Measurements from ENCODE around the gene BBOF1. TPM values are rescaled to one million over a fixed set of nuclear protein-coding genes. Genes with fewer than 3 reads are reported as not detected.
A peak's percentile ranks its signal among the peaks of the same experiment; 100 is the strongest.

Gene BBOF1
- total RNA-seq, 1 donor from 2014 or later = 4.5 TPM

- H3K36me3 Mint-ChIP-seq (ENCODE audit: insufficient read depth) = no peaks in the 10 kb centered on the region
- DNase-seq (ENCODE audit: low spot score, unreplicated experiment) = no peak
- no peak overlapping the region for H3K27ac Mint-ChIP-seq
- no peaks in the 10 kb centered on the region for H3K27me3 Mint-ChIP-seq
- no peak overlapping the region for H3K4me3 Mint-ChIP-seq (ENCODE audit: low read depth)
- H3K4me1 Mint-ChIP-seq (ENCODE audit: low read depth) = no peaks in the 10 kb centered on the region
- no peaks in the 10 kb centered on the region for H3K9me3 Mint-ChIP-seq (ENCODE audit: low read depth)
- no peak for TF ChIP-seq CTCF (IDR thresholded peaks at IDR 0.05; ENCODE audit: unreplicated experiment)
These were observed 16.4 kb downstream of the BBOF1 start for GRCh38 chr14:74035556-74035955.

DNA sequence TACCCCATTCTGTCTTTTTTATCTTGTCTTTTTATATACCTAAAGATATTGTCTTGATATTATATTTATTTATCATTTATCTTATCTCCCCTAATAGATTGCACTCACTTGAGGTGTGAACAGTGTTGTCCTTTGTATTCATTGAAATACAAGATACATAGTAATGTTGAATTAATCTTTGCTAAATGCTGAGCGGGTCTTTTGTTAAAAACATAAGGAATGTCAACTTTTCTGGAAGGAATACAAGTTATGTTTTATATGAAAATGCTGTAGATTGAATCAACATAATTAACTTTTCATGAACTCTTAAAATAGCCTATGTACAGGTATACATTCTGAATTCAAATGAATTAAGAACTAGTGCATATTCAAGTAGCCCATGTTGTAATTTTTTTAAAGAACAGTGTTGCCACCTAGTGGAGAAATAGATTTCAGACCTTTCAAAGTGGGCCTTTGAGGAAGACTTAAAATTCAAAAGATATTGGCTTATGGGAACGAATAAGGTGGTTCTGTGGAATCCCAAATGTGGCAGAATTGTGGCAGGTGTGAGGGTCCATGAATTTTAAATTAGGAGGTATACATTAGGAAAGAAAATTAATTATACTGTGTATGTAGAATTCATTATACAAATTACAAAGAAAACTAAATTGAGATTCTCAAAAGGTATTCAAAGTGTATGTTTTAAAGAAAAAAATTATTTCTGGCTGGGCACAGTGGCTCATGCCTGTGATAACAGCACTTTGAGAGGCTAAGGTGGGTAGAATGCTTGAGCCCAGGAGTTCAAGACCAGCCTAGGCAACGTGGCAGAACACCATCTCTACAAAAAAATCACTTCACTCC, 19.1 kb downstream of the BBOF1 start:
- H3K4me1 Mint-ChIP-seq (ENCODE audit: low read depth) = no peaks in the 10 kb centered on the region
- H3K36me3 Mint-ChIP-seq (ENCODE audit: insufficient read depth) = no peaks in the 10 kb centered on the region
- peak; percentile 76 for TF ChIP-seq CTCF (IDR thresholded peaks at IDR 0.05; ENCODE audit: unreplicated experiment)
- no peaks in the 10 kb centered on the region for H3K9me3 Mint-ChIP-seq (ENCODE audit: low read depth)
- no peak for DNase-seq (ENCODE audit: low spot score, unreplicated experiment)
- H3K4me3 Mint-ChIP-seq (ENCODE audit: low read depth) = no peak overlapping the region
- H3K27me3 Mint-ChIP-seq = no peaks in the 10 kb centered on the region
- H3K27ac Mint-ChIP-seq = no peak overlapping the region

- Mint-ChIP-seq H3K4me3 (ENCODE audit: low read depth) (no peak overlapping the region), H3K36me3 (ENCODE audit: insufficient read depth) (no peaks in the 10 kb centered on the region), H3K27ac (no peak overlapping the region), H3K4me1 (ENCODE audit: low read depth) (no peaks in the 10 kb centered on the region), H3K27me3 (no peaks in the 10 kb centered on the region), H3K9me3 (ENCODE audit: low read depth) (no peaks in the 10 kb centered on the region)
- DNase-seq (ENCODE audit: low spot score, unreplicated experiment) = no peak
- TF ChIP-seq CTCF (IDR thresholded peaks at IDR 0.05; ENCODE audit: unreplicated experiment) = no peak
These were observed 23.1 kb downstream of the BBOF1 start for GRCh38 chr14:74042296-74042695.

DNA sequence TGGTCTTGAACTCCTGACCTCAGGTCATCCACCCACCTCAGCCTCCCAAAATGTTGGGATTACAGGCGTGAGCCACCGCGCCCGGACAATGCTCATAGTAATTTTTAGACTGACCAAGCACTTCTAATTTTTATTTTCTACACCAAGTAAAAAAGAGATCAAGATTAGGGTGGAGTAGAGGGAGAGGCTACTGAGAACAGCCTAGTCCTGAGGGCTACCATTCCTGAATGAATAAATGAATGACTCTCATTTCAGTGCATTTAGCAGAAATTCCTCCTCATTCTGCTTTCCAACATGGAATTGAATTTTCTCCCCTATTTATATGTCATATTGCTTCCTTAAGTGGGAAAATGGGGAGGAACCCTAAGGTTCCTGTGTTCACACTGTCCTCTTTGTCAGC, 26.4 kb downstream of the BBOF1 start:
- no peak overlapping the region for H3K27ac Mint-ChIP-seq
- no peaks in the 10 kb centered on the region for H3K4me1 Mint-ChIP-seq (ENCODE audit: low read depth)
- H3K4me3 Mint-ChIP-seq (ENCODE audit: low read depth) = no peak overlapping the region
- H3K27me3 Mint-ChIP-seq = no peaks in the 10 kb centered on the region
- H3K9me3 Mint-ChIP-seq (ENCODE audit: low read depth) = no peaks in the 10 kb centered on the region
- no peaks in the 10 kb centered on the region for H3K36me3 Mint-ChIP-seq (ENCODE audit: insufficient read depth)
- DNase-seq (ENCODE audit: low spot score, unreplicated experiment) = no peak
- TF ChIP-seq CTCF (IDR thresholded peaks at IDR 0.05; ENCODE audit: unreplicated experiment) = no peak

- no peaks in the 10 kb centered on the region for H3K4me1 Mint-ChIP-seq (ENCODE audit: low read depth)
- H3K27me3 Mint-ChIP-seq = no peaks in the 10 kb centered on the region
- no peaks in the 10 kb centered on the region for H3K36me3 Mint-ChIP-seq (ENCODE audit: insufficient read depth)
- DNase-seq (ENCODE audit: low spot score, unreplicated experiment) = no peak
- no peaks in the 10 kb centered on the region for H3K9me3 Mint-ChIP-seq (ENCODE audit: low read depth)
- no peak overlapping the region for H3K27ac Mint-ChIP-seq
- TF ChIP-seq CTCF (IDR thresholded peaks at IDR 0.05; ENCODE audit: unreplicated experiment) = peak; percentile 15
- H3K4me3 Mint-ChIP-seq (ENCODE audit: low read depth) = no peak overlapping the region
These were observed 29.1 kb downstream of the BBOF1 start for GRCh38 chr14:74048281-74048680.
